A549 treated with CpdA at 1 μM for 4 hours (cell line): ENCODE results near the gene OXSM. TPM values are rescaled to one million over a fixed set of nuclear protein-coding genes. Genes with fewer than 3 reads are reported as not detected.

Source experiments
- total RNA-seq: library from RNA; stranded (reverse); fragments of 200-300 nt; extraction: Qiagen RNA extraction; gene quantifications from 5 replicates; pipeline ENCODE4 v1.2.3, GENCODE V29; 2022; ENCODE audit warnings: low read depth

OXSM gene
- 18.0 to 20.7 TPM (median 18.8 TPM) in 5 replicates for total RNA-seq

GRCh38 chr3:25789596-25790556 lies at the start of gene OXSM:
Gene OXSM (plus strand): TSS chr3:25790090. CDS start chr3:25791021, 931 bp downstream.

GRCh38 chr3:25782938-25783660 lies 6.8 kb upstream of the OXSM start, which contains the start of gene NGLY1:
Gene NGLY1 (minus strand): TSS chr3:25783443. CDS start chr3:25783390, 53 bp downstream.

Other genes with a start within 250 kb of the OXSM start
- 63.5 to 90.0 TPM (median 65.8 TPM) in 5 replicates for gene TOP2B, start 125.2 kb upstream of the OXSM start, total RNA-seq
- gene NGLY1, start 6.6 kb upstream of the OXSM start, total RNA-seq: 18.9 to 20.4 TPM (median 19.1 TPM) in 5 replicates